H9 (cell line): Measurements from ENCODE around the gene MRFAP1. TPM values are rescaled to one million over a fixed set of nuclear protein-coding genes. Genes with fewer than 3 reads are reported as not detected.

ENCODE experiments used
- DNase-seq: peaks from one replicate; pipeline ENCODE4 v3.0.0-alpha.2; 2017
- H2AFZ ChIP-seq: one replicate; pipeline ENCODE4 v1.6.1; 2013; ENCODE audit warnings: mild to moderate bottlenecking, low read length, control low read depth, moderate library complexity
- H2AK5ac ChIP-seq: 2 replicates; pipeline ENCODE4 v1.6.1; 2013; ENCODE audit warnings: low read length, control low read depth, mixed read lengths; ENCODE audit not compliant: insufficient read length
- H2BK120ac ChIP-seq: one replicate; pipeline ENCODE4 v1.6.1; 2013; ENCODE audit warnings: low read depth, mild to moderate bottlenecking, low read length, control low read depth, inconsistent platforms; ENCODE audit not compliant: poor library complexity, severe bottlenecking
- H2BK12ac ChIP-seq: 2 replicates; pipeline ENCODE4 v1.6.1; 2013; ENCODE audit warnings: low read length, control low read depth, mixed read lengths, low read depth; ENCODE audit not compliant: insufficient read length
- H2BK15ac ChIP-seq: 2 replicates; pipeline ENCODE4 v1.6.1; 2013; ENCODE audit warnings: low read depth, low read length, control low read depth
- H2BK20ac ChIP-seq: one replicate; pipeline ENCODE4 v1.6.1; 2013; ENCODE audit warnings: low read depth, mild to moderate bottlenecking, low read length, control low read depth, inconsistent platforms; ENCODE audit not compliant: poor library complexity, severe bottlenecking
- H2BK5ac ChIP-seq: 2 replicates; pipeline ENCODE4 v1.6.1; 2013; ENCODE audit warnings: low read length, control low read depth, mixed read lengths; ENCODE audit not compliant: insufficient read length
- H3K14ac ChIP-seq: 2 replicates; pipeline ENCODE4 v1.6.1; 2013; ENCODE audit warnings: low read length, control low read depth; ENCODE audit not compliant: insufficient read depth
- H3K18ac ChIP-seq: 2 replicates; pipeline ENCODE4 v1.6.1; 2013; ENCODE audit warnings: low read depth, mild to moderate bottlenecking, mixed read lengths, low read length, control low read depth; ENCODE audit not compliant: insufficient read length
- H3K23ac ChIP-seq: 2 replicates; pipeline ENCODE4 v1.6.1; 2013; ENCODE audit warnings: low read length, control low read depth, mixed read lengths, low read depth; ENCODE audit not compliant: insufficient read length
- H3K23me2 ChIP-seq: 2 replicates; pipeline ENCODE4 v1.6.1; 2013; ENCODE audit warnings: low read depth, mild to moderate bottlenecking, mixed read lengths, low read length, control low read depth; ENCODE audit not compliant: insufficient read length, poor library complexity, severe bottlenecking
- H3K27ac ChIP-seq: 2 replicates; pipeline ENCODE4 v1.5.1; 2013; ENCODE audit warnings: low read length, control low read depth, mixed read lengths, low read depth; ENCODE audit not compliant: insufficient read length
- H3K27me3 ChIP-seq: 2 replicates; pipeline ENCODE4 v1.6.1; 2013; ENCODE audit warnings: low read length, control low read depth, inconsistent platforms; ENCODE audit not compliant: insufficient read depth
- H3K4ac ChIP-seq: 2 replicates; pipeline ENCODE4 v1.6.1; 2013; ENCODE audit warnings: low read depth, mild to moderate bottlenecking, control low read depth, inconsistent platforms, low read length, moderate library complexity
- H3K4me1 ChIP-seq: 2 replicates; pipeline ENCODE4 v1.6.1; 2013; ENCODE audit warnings: low read length, control low read depth, inconsistent platforms; ENCODE audit not compliant: insufficient read depth
- H3K4me2 ChIP-seq: 2 replicates; pipeline ENCODE4 v1.6.1; 2013; ENCODE audit warnings: low read length, control low read depth, mixed read lengths; ENCODE audit not compliant: insufficient read length, insufficient read depth
- H3K56ac ChIP-seq: 2 replicates; pipeline ENCODE4 v1.6.1; 2013; ENCODE audit warnings: low read depth, mild to moderate bottlenecking, mixed read lengths, low read length, control low read depth; ENCODE audit not compliant: insufficient read length
- H3K79me1 ChIP-seq: 2 replicates; pipeline ENCODE4 v1.6.1; 2013; ENCODE audit warnings: low read depth, mild to moderate bottlenecking, moderate library complexity, low read length, control low read depth, inconsistent platforms; ENCODE audit not compliant: insufficient read depth, poor library complexity, severe bottlenecking
- H3K79me2 ChIP-seq: 2 replicates; pipeline ENCODE4 v1.6.1; 2013; ENCODE audit warnings: low read length, control low read depth, inconsistent platforms; ENCODE audit not compliant: insufficient read depth
- H3K9ac ChIP-seq: 2 replicates; pipeline ENCODE4 v1.6.1; 2013; ENCODE audit warnings: low read length, control low read depth, mixed read lengths; ENCODE audit not compliant: insufficient read length; ENCODE audit errors: extremely low read depth
- H3K9me3 ChIP-seq: one replicate; pipeline ENCODE4 v1.6.1; 2013; ENCODE audit warnings: low read depth, low read length, inconsistent platforms; ENCODE audit not compliant: control insufficient read depth
- H3T11ph ChIP-seq: one replicate; pipeline ENCODE4 v1.6.1; 2013; ENCODE audit warnings: mild to moderate bottlenecking, low read length, control low read depth, inconsistent platforms
- H4K20me1 ChIP-seq: one replicate; pipeline ENCODE4 v1.6.1; 2013; ENCODE audit not compliant: control insufficient read depth, insufficient read length, insufficient read depth
- H4K5ac ChIP-seq: 2 replicates; pipeline ENCODE4 v1.6.1; 2013; ENCODE audit warnings: low read depth, mild to moderate bottlenecking, mixed read lengths, low read length, control low read depth; ENCODE audit not compliant: insufficient read length
- H4K8ac ChIP-seq: replicated peaks from 2 replicates; pipeline ENCODE4 v1.6.1; 2013; ENCODE audit warnings: low read length, control low read depth, mixed read lengths, low read depth; ENCODE audit not compliant: insufficient read length
- H4K91ac ChIP-seq: 2 replicates; pipeline ENCODE4 v1.6.1; 2013; ENCODE audit warnings: low read depth, mild to moderate bottlenecking, moderate library complexity, mixed read lengths, low read length, control low read depth; ENCODE audit not compliant: insufficient read length
- H3K27ac Mint-ChIP-seq, 3 experiments: 2 replicates in 2 of 3; 3 replicates in 1 of 3; pipeline ENCODE4 v1.8.0; 2020 to 2021; ENCODE audit warnings: mixed read lengths in 3 of 3, mild to moderate bottlenecking in 1 of 3, moderate library complexity in 1 of 3
- H3K27me3 Mint-ChIP-seq: 2 replicates; pipeline ENCODE4 v1.8.0; 2021; ENCODE audit warnings: low read depth, mild to moderate bottlenecking, moderate library complexity, mixed read lengths
- H3K36me3 Mint-ChIP-seq, 3 experiments: 2 replicates in 2 of 3; 3 replicates in 1 of 3; pipeline ENCODE4 v1.8.0; 2020 to 2021; ENCODE audit warnings: low read depth in 3 of 3, mixed read lengths in 3 of 3; ENCODE audit not compliant: insufficient read depth in 1 of 3
- H3K4me1 Mint-ChIP-seq, 2 experiments: 2 replicates each; pipeline ENCODE4 v1.8.0; 2020; ENCODE audit warnings: mixed read lengths in 2 of 2
- H3K4me3 Mint-ChIP-seq, 2 experiments: 2 replicates in 1 of 2; 3 replicates in 1 of 2; pipeline ENCODE4 v1.8.0; 2020 to 2021; ENCODE audit warnings: mild to moderate bottlenecking in 2 of 2, mixed read lengths in 2 of 2, moderate library complexity in 1 of 2
- H3K9me3 Mint-ChIP-seq, 2 experiments: 2 replicates in 1 of 2; 3 replicates in 1 of 2; pipeline ENCODE4 v1.8.0; 2020; ENCODE audit warnings: mild to moderate bottlenecking in 2 of 2, mixed read lengths in 2 of 2, moderate library complexity in 1 of 2
- WGBS: extraction: QIAGEN DNeasy Blood & Tissue Kit; methylation state at CpG from one replicate; pipeline ENCODE4 v1.1.7; 2013; ENCODE audit warnings: missing lambda C conversion rate, low lambda C conversion rate, mixed read lengths; ENCODE audit not compliant: insufficient read length; ENCODE audit errors: extremely low coverage; 5-methylcytosine and 5-hydroxymethylcytosine counted together
- total RNA-seq: library from RNA; stranded (reverse); gene quantifications from 2 replicates; pipeline ENCODE4 v1.2.1, GENCODE V29; 2021
- TF ChIP-seq, protein P1 (sequence below): fragments of 200-600 bp; sonication (generic); conservative IDR thresholded peaks from 3 replicates; pipeline ENCODE4 v1.8.0; 2021; ENCODE audit warnings: antibody characterized with exemption, mild to moderate bottlenecking

MRFAP1 gene
- total RNA-seq, 1 experiment from 2014 or later = 328 TPM

DNA sequence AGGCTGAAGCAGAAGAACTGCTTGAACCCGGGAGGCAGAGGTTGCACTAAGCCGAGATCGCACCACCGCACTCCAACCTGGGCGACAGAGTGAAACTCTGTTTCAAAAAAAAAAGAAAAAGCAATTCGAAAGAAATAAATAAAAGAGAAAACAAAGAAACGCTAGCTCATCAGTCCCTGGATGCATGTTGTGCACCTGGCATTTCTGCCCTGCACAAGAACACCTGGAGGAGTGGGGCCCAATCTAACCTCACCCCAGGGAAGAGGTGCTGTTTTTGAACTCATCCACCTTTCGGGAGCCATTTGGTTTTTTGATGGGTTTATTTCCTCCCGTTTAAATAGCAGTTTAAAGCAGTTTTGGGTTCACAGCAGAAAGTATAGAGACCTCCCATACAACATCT is 5.7 kb upstream of the MRFAP1 start:
- Histone ChIP-seq H4K20me1 (no peaks in the 10 kb centered on the region), H3K9me3 (no peaks in the 10 kb centered on the region), H3K79me2 (no peaks in the 10 kb centered on the region), H3K4ac (no peak overlapping the region), H3K4me1 (no peaks in the 10 kb centered on the region; the same call in 1 of the 2 replicates), H3K9ac (no peak overlapping the region), H2BK20ac (no peak overlapping the region), H4K5ac (no peak overlapping the region), H3K23ac (no peak overlapping the region), H2AFZ (no peak overlapping the region), H3K79me1 (no peaks in the 10 kb centered on the region), H3K18ac (no peak overlapping the region), H3K14ac (no peak overlapping the region), H3K23me2 (peaks cover under 1% of the 10 kb centered on the region), H3K4me2 (no peak overlapping the region), H4K8ac (no peak overlapping the region), H3K56ac (no peak overlapping the region), H2BK5ac (no peak overlapping the region), H3K27me3 (no peaks in the 10 kb centered on the region), H3K27ac (no peak overlapping the region), H2BK12ac (no peak overlapping the region), H2BK15ac (no peak overlapping the region), H2AK5ac (no peak overlapping the region), H3T11ph (no peak overlapping the region), H4K91ac (no peak overlapping the region), H2BK120ac (no peak overlapping the region)
- no CpG with 5 or more reads among the region's 9 CpGs for WGBS
- Mint-ChIP-seq H3K4me1 (peaks cover 6 to 9% of the 10 kb centered on the region in 2 experiments; a peak in 2 of 4 replicates), H3K27me3 (no peaks in the 10 kb centered on the region; the same call in none of the 2 replicates), H3K4me3 (peak overlapping the region in 1 of 2 experiments; percentile 6; a peak in 1 of 5 replicates), H3K36me3 (no peaks in the 10 kb centered on the region), H3K27ac (no peak overlapping the region), H3K9me3 (no peaks in the 10 kb centered on the region; a peak in 1 of 5 replicates)
- no peak for DNase-seq
- TF ChIP-seq, protein P1, sequence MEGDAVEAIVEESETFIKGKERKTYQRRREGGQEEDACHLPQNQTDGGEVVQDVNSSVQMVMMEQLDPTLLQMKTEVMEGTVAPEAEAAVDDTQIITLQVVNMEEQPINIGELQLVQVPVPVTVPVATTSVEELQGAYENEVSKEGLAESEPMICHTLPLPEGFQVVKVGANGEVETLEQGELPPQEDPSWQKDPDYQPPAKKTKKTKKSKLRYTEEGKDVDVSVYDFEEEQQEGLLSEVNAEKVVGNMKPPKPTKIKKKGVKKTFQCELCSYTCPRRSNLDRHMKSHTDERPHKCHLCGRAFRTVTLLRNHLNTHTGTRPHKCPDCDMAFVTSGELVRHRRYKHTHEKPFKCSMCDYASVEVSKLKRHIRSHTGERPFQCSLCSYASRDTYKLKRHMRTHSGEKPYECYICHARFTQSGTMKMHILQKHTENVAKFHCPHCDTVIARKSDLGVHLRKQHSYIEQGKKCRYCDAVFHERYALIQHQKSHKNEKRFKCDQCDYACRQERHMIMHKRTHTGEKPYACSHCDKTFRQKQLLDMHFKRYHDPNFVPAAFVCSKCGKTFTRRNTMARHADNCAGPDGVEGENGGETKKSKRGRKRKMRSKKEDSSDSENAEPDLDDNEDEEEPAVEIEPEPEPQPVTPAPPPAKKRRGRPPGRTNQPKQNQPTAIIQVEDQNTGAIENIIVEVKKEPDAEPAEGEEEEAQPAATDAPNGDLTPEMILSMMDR = no peak
